ENCODE results near the gene VMAC.

VMAC gene

GRCh38 chr19:5932609-5933262, 28.1 kb downstream of the VMAC start:
- DNase-seq, result no peak

GRCh38 chr19:5933391-5934068, 28.9 kb downstream of the VMAC start:
- DNase-seq, result no peak

- no peak for DNase-seq
Observed at GRCh38 chr19:5934069-5934401, 29.4 kb downstream of the VMAC start.

GRCh38 chr19:5934774-5935472, 30.3 kb downstream of the VMAC start:
- no peak for DNase-seq

- DNase-seq, result no peak
Observed at GRCh38 chr19:5935473-5936291, 31.0 kb downstream of the VMAC start.

GRCh38 chr19:5936292-5936592, 31.6 kb downstream of the VMAC start:
- no peak for DNase-seq

- no peak for DNase-seq
Observed at GRCh38 chr19:5937550-5937949, 32.9 kb downstream of the VMAC start.

- no peak for DNase-seq
Observed at GRCh38 chr19:5940260-5941208, 35.9 kb downstream of the VMAC start.

- DNase-seq, result no peak
Observed at GRCh38 chr19:5941673-5942072, 37.0 kb downstream of the VMAC start.

- no peak for DNase-seq
Observed at GRCh38 chr19:5943045-5943444, 38.4 kb downstream of the VMAC start.

- no peak for DNase-seq
Observed at GRCh38 chr19:5943623-5944022, 39.0 kb downstream of the VMAC start.

- DNase-seq, result no peak
Observed at GRCh38 chr19:5947435-5947834, 42.8 kb downstream of the VMAC start.

- no peak for DNase-seq
Observed at GRCh38 chr19:5948752-5949564, 44.3 kb downstream of the VMAC start.

- peak; percentile 86 for DNase-seq
Observed at GRCh38 chr19:5949792-5950305, 45.2 kb downstream of the VMAC start.

- DNase-seq, result no peak
Observed at GRCh38 chr19:5950741-5951140, 46.1 kb downstream of the VMAC start.

- DNase-seq, result no peak
Observed at GRCh38 chr19:5951338-5951861, 46.7 kb downstream of the VMAC start.

- DNase-seq, result no peak
Observed at GRCh38 chr19:5952193-5953029, 47.7 kb downstream of the VMAC start.

- DNase-seq, result no peak
Observed at GRCh38 chr19:5953030-5953589, 48.4 kb downstream of the VMAC start.

GRCh38 chr19:5953680-5954213, 49.1 kb downstream of the VMAC start:
- DNase-seq, result no peak
